CD4-positive, alpha-beta T cell (primary cell): ENCODE measurements around the gene CCR3. TPM values are rescaled to one million over a fixed set of nuclear protein-coding genes. Genes with fewer than 3 reads are reported as not detected.

Source experiments
- ATAC-seq: fragments of 200-7000 bp; cut with Tn5 transposase; one replicate; pipeline ENCODE4 v1.10.0; 2022; ENCODE audit warnings: mild to moderate bottlenecking; ENCODE audit not compliant: poor library complexity
- CTCF ChIA-PET: fragments of 350-600 bp; sonication (Branson Sonifier 250); formaldehyde crosslinking; loops from one replicate; lab custom pipeline; 2021; ENCODE audit warnings: antibody characterized with exemption, inconsistent platforms; lab: Charles Lee
- POLR2A ChIA-PET: fragments of 350-600 bp; sonication (Branson Sonifier 250); formaldehyde crosslinking; loops from one replicate; lab custom pipeline; 2021; ENCODE audit warnings: antibody characterized with exemption, inconsistent platforms; lab: Charles Lee
- DNase-seq, 14 experiments: peaks; one replicate each; pipeline ENCODE4 v3.0.0-alpha.2; 2013 to 2020; ENCODE audit warnings: mixed read lengths in 2 of 14
- H3K27ac ChIP-seq, 2 donors: one replicate each; pipeline versions ENCODE4 v1.5.1 to v1.7.0; 2013; ENCODE audit warnings: low read length in 2 of 2, low read depth in 1 of 2, mild to moderate bottlenecking in 1 of 2
- H3K27me3 ChIP-seq, 2 experiments: 1 replicate in 1 of 2; 2 replicates in 1 of 2; pipeline versions ENCODE4 v1.6.1 to v1.7.0; 2013; ENCODE audit warnings: low read length in 2 of 2, control low read depth in 1 of 2, mild to moderate bottlenecking in 1 of 2, moderate library complexity in 1 of 2; ENCODE audit not compliant: insufficient read depth in 2 of 2, control insufficient read depth in 1 of 2
- H3K36me3 ChIP-seq: one replicate; pipeline ENCODE4 v1.6.1; 2013; ENCODE audit warnings: low read length, control low read depth; ENCODE audit not compliant: insufficient read depth
- H3K4me1 ChIP-seq: one replicate; pipeline ENCODE4 v1.6.1; 2013; ENCODE audit warnings: low read length, control low read depth; ENCODE audit not compliant: insufficient read depth
- H3K4me3 ChIP-seq: one replicate; pipeline ENCODE4 v1.5.1; 2013; ENCODE audit warnings: mild to moderate bottlenecking, low read length, moderate library complexity
- H3K9me3 ChIP-seq, 2 experiments: 1 replicate in 1 of 2; 2 replicates in 1 of 2; pipeline versions ENCODE4 v1.6.1 to v1.7.0; 2013; ENCODE audit warnings: low read length in 2 of 2, mild to moderate bottlenecking in 2 of 2, control low read depth in 1 of 2, moderate library complexity in 1 of 2; ENCODE audit not compliant: control insufficient read depth in 1 of 2, insufficient read depth in 1 of 2
- H3K27ac Mint-ChIP-seq: one replicate; pipeline ENCODE4 v1.8.0; 2020; ENCODE audit warnings: mixed read lengths
- H3K27me3 Mint-ChIP-seq: one replicate; pipeline ENCODE4 v1.8.0; 2021; ENCODE audit warnings: mixed read lengths
- H3K36me3 Mint-ChIP-seq: one replicate; pipeline ENCODE4 v1.8.0; 2021; ENCODE audit warnings: low read depth, mixed read lengths
- H3K4me1 Mint-ChIP-seq: one replicate; pipeline ENCODE4 v1.8.0; 2021; ENCODE audit warnings: low read depth, mixed read lengths
- H3K4me3 Mint-ChIP-seq: one replicate; pipeline ENCODE4 v1.8.0; 2020; ENCODE audit warnings: mild to moderate bottlenecking, mixed read lengths
- H3K9me3 Mint-ChIP-seq: one replicate; pipeline ENCODE4 v1.8.0; 2020; ENCODE audit warnings: mixed read lengths
- CTCF ChIP-seq: fragments of 200-600 bp; IDR thresholded peaks from one replicate; pipeline ENCODE4 v1.8.0; 2022; ENCODE audit warnings: antibody characterized with exemption, mild to moderate bottlenecking
- intact Hi-C, 2 experiments: fragments of 100-400 bp; cut with DNase I in 1 of 2; cut with micrococcal nuclease in 1 of 2; formaldehyde crosslinking; loops; one replicate each; pipeline versions ENCODE4 v1.15.1 to v1.9.0; 2023 to 2025; cut with DNase I, micrococcal nuclease
- total RNA-seq, 174 experiments: library from RNA in 2 of 174; stranded (reverse) in 2 of 174; gene quantifications; one replicate each; pipeline ENCODE4 v1.2.3 and lab custom pipeline; 2021 to 2026

CCR3 gene
- total RNA-seq, 2 experiments from 2014 or later: not detected

- Histone ChIP-seq H3K9me3 (no peaks in the 10 kb centered on the region), H3K27ac (no peak overlapping the region), H3K4me1 (peaks cover 3% of the 10 kb centered on the region), H3K4me3 (no peak overlapping the region), H3K27me3 (no peaks in the 10 kb centered on the region), H3K36me3 (no peaks in the 10 kb centered on the region)
- POLR2A ChIA-PET: no interaction called here
- H3K27ac Mint-ChIP-seq: no peak overlapping the region
- H3K27me3 Mint-ChIP-seq: no peaks in the 10 kb centered on the region
- CTCF ChIA-PET: no interaction called here
- ATAC-seq (no peak), DNase-seq (no peak)
- H3K36me3 Mint-ChIP-seq: no peaks in the 10 kb centered on the region
- H3K4me1 Mint-ChIP-seq: peaks cover 4% of the 10 kb centered on the region
- no peaks in the 10 kb centered on the region for H3K9me3 Mint-ChIP-seq
- intact Hi-C loops: no loop called here
- no peak for TF ChIP-seq CTCF
- H3K4me3 Mint-ChIP-seq: no peak overlapping the region
Observed at GRCh38 chr3:46200790-46201189, 41.5 kb upstream of the CCR3 start.

- H3K27ac Mint-ChIP-seq: no peak overlapping the region
- no peaks in the 10 kb centered on the region for H3K9me3 Mint-ChIP-seq
- TF ChIP-seq CTCF: no peak
- POLR2A ChIA-PET: no interaction called here
- Histone ChIP-seq H3K4me3 (no peak overlapping the region), H3K27me3 (no peaks in the 10 kb centered on the region), H3K9me3 (no peaks in the 10 kb centered on the region), H3K27ac (no peak overlapping the region), H3K36me3 (no peaks in the 10 kb centered on the region), H3K4me1 (peaks cover 12% of the 10 kb centered on the region)
- H3K4me3 Mint-ChIP-seq: no peak overlapping the region
- H3K27me3 Mint-ChIP-seq: no peaks in the 10 kb centered on the region
- intact Hi-C loops: no loop called here
- H3K36me3 Mint-ChIP-seq: no peaks in the 10 kb centered on the region
- CTCF ChIA-PET: interaction anchor here (0.6 kb wide), 1 partner anchor 22 kb away, joined by 4 read pairs; no protein-coding TSS in a partner anchor
- ATAC-seq (no peak), DNase-seq (no peak)
- peaks cover 4% of the 10 kb centered on the region for H3K4me1 Mint-ChIP-seq
Observed at GRCh38 chr3:46202535-46202934, 39.7 kb upstream of the CCR3 start.

- Histone ChIP-seq H3K27me3 (no peaks in the 10 kb centered on the region), H3K27ac (no peak overlapping the region), H3K36me3 (no peaks in the 10 kb centered on the region), H3K9me3 (no peaks in the 10 kb centered on the region), H3K4me3 (no peak overlapping the region), H3K4me1 (peaks cover 23% of the 10 kb centered on the region)
- intact Hi-C loops: no loop called here
- ATAC-seq (no peak), DNase-seq (no peak)
- no peak for TF ChIP-seq CTCF
- H3K4me3 Mint-ChIP-seq: no peak overlapping the region
- no peaks in the 10 kb centered on the region for H3K36me3 Mint-ChIP-seq
- no peaks in the 10 kb centered on the region for H3K9me3 Mint-ChIP-seq
- ChIA-PET CTCF (no interaction called here), POLR2A (no interaction called here)
- no peaks in the 10 kb centered on the region for H3K27me3 Mint-ChIP-seq
- H3K4me1 Mint-ChIP-seq: peaks cover 14% of the 10 kb centered on the region
- H3K27ac Mint-ChIP-seq: no peak overlapping the region
Observed at GRCh38 chr3:46203681-46204080, 38.6 kb upstream of the CCR3 start.
